Measurements from ENCODE around the gene IFNG. TPM values are rescaled to one million over a fixed set of nuclear protein-coding genes. Genes with fewer than 3 reads are reported as not detected.
A peak's percentile ranks its signal among the peaks of the same experiment; 100 is the strongest.

IFNG gene
- total RNA-seq, 2 donors from 2014 or later: not detected

GRCh38 chr12:68115281-68115680 lies 44.3 kb downstream of the IFNG start:
- DNase-seq (no peak), ATAC-seq (no peak)
- whole genome bisulfite sequencing, 2 donors: 82 to 90% methylated on average over 2 of the region's 2 CpGs
- H3K4me3 ChIP-seq: no peak overlapping the region
- H3K27me3 ChIP-seq: no peaks in the 10 kb centered on the region
- TF ChIP-seq POLR2A (IDR thresholded peaks at IDR 0.05) (no peak), CTCF (IDR thresholded peaks at IDR 0.05) (no peak)
- H3K27ac ChIP-seq: no peak overlapping the region
- peaks cover 2% of the 10 kb centered on the region for H3K4me1 ChIP-seq
- H3K9me3 ChIP-seq: no peaks in the 10 kb centered on the region
- no peaks in the 10 kb centered on the region for H3K36me3 ChIP-seq (replicated peaks in 1 of 2; ENCODE audit: insufficient read depth in 1 of 2, low read depth in 2 of 2)
- intact Hi-C loops (cut with DNase I): no loop called here

- H3K9me3 ChIP-seq: no peaks in the 10 kb centered on the region
- intact Hi-C loops (cut with DNase I): no loop called here
- peaks cover 7% of the 10 kb centered on the region for H3K4me1 ChIP-seq
- WGBS, 2 donors: 66 to 67% methylated on average over 6 of the region's 6 CpGs
- H3K27ac ChIP-seq: no peak overlapping the region
- ATAC-seq (no peak), DNase-seq (no peak)
- no peaks in the 10 kb centered on the region for H3K36me3 ChIP-seq (replicated peaks in 1 of 2; ENCODE audit: insufficient read depth in 1 of 2, low read depth in 2 of 2)
- H3K4me3 ChIP-seq: no peak overlapping the region
- no peaks in the 10 kb centered on the region for H3K27me3 ChIP-seq
- TF ChIP-seq CTCF (IDR thresholded peaks at IDR 0.05): no peak
- no peak for TF ChIP-seq POLR2A (IDR thresholded peaks at IDR 0.05)
Observed at GRCh38 chr12:68114606-68115005, 44.9 kb downstream of the IFNG start.

GRCh38 chr12:68113644-68114043 lies 45.9 kb downstream of the IFNG start:
- Histone ChIP-seq H3K27me3 (no peaks in the 10 kb centered on the region), H3K4me3 (no peak overlapping the region), H3K36me3 (replicated peaks in 1 of 2; ENCODE audit: insufficient read depth in 1 of 2, low read depth in 2 of 2) (no peaks in the 10 kb centered on the region), H3K4me1 (peaks cover 7% of the 10 kb centered on the region), H3K9me3 (no peaks in the 10 kb centered on the region), H3K27ac (no peak overlapping the region)
- peak in 1 of 4 donors; percentile 10 for DNase-seq
- TF ChIP-seq CTCF (IDR thresholded peaks at IDR 0.05) (no peak), POLR2A (IDR thresholded peaks at IDR 0.05) (no peak)
- WGBS, 2 donors: 0 to 45% methylated on average over 1 of the region's 1 CpG
- intact Hi-C loops (cut with DNase I): no loop called here
- ATAC-seq: no peak

- H3K4me3 ChIP-seq: no peak overlapping the region
- no peaks in the 10 kb centered on the region for H3K36me3 ChIP-seq (replicated peaks in 1 of 2; ENCODE audit: insufficient read depth in 1 of 2, low read depth in 2 of 2)
- peaks cover 7% of the 10 kb centered on the region for H3K4me1 ChIP-seq
- no peak for TF ChIP-seq CTCF (IDR thresholded peaks at IDR 0.05)
- TF ChIP-seq POLR2A (IDR thresholded peaks at IDR 0.05): no peak
- ATAC-seq: no peak
- no peak for DNase-seq
- H3K9me3 ChIP-seq: no peaks in the 10 kb centered on the region
- intact Hi-C loops (cut with DNase I): no loop called here
- H3K27ac ChIP-seq: no peak overlapping the region
- H3K27me3 ChIP-seq: no peaks in the 10 kb centered on the region
Observed at GRCh38 chr12:68111995-68112394, 47.5 kb downstream of the IFNG start.

GRCh38 chr12:68109444-68110217 lies 49.9 kb downstream of the IFNG start:
- Histone ChIP-seq H3K27me3 (no peaks in the 10 kb centered on the region), H3K27ac (peak overlapping the region in 2 of 4 donors; percentile 2 to 9), H3K9me3 (no peaks in the 10 kb centered on the region), H3K4me3 (no peak overlapping the region), H3K36me3 (replicated peaks in 1 of 2; ENCODE audit: insufficient read depth in 1 of 2, low read depth in 2 of 2) (no peaks in the 10 kb centered on the region), H3K4me1 (peaks cover 7% of the 10 kb centered on the region)
- WGBS, 2 donors: 31 to 50% methylated on average over 1 of the region's 1 CpG
- ATAC-seq (peak; percentile 67), DNase-seq (peak in 2 of 4 donors; percentile 45 to 56)
- intact Hi-C loops (cut with DNase I): no loop called here
- TF ChIP-seq POLR2A (IDR thresholded peaks at IDR 0.05) (no peak), CTCF (IDR thresholded peaks at IDR 0.05) (no peak)

All from body of pancreas (tissue), 4 donors.